Measurements from ENCODE around the gene NT5C1B.

Gene NT5C1B

DNA sequence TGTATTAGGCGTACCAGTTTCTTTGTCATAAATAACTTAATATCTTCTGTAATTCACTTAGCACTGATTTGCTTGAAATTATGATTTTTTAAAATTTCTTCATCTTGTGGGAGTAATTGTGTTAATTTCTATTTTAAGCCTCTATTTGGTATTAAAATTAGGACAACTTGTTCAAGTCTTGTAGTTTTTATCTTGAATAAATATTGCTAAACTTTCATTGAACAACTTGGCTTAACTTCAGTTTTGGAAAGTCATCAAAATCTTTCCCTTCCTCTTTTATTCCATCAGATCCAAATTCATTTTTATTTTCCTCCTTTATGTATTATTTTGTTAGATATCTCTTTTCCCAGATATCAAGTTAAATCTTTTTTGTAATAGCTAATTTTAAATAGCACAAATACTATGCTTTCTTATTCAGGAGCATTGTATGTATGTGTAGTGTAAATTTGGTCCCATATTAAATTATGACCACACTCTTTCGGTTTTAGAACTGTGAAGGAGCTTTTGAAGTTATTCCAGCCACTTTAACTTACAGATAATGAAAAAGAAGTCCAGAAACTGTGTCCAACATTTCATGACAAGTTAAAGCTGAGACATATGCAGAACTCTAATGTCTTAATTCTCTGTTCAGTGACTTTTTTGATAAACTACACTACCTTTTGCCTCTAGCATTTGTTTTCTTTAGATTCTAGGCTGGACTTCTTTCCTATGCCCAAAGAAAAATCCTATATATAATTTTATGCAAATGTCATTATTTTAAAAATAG lies 31.7 kb upstream of the NT5C1B start:
- Histone ChIP-seq H3K9me3 (ENCODE audit: control insufficient read depth, low read length) (no peaks in the 10 kb centered on the region), H3K27me3 (replicated peaks; ENCODE audit: control insufficient read depth, insufficient read depth, low read length, poor library complexity, severe bottlenecking) (no peaks in the 10 kb centered on the region), H3K27ac (ENCODE audit: insufficient read depth, low read length, poor library complexity, severe bottlenecking) (no peak overlapping the region), H3K4me3 (ENCODE audit: insufficient read depth, low read depth, low read length, poor library complexity, severe bottlenecking) (no peak overlapping the region), H3K4me1 (ENCODE audit: control insufficient read depth, insufficient read depth, low read length, poor library complexity, severe bottlenecking) (no peaks in the 10 kb centered on the region), H3K36me3 (ENCODE audit: control insufficient read depth, insufficient read depth, low read length) (no peaks in the 10 kb centered on the region)
- no peak for DNase-seq

GRCh38 chr2:18619091-18619490 lies 29.7 kb upstream of the NT5C1B start:
- Histone ChIP-seq H3K9me3 (ENCODE audit: control insufficient read depth, low read length) (no peaks in the 10 kb centered on the region), H3K27ac (ENCODE audit: insufficient read depth, low read length, poor library complexity, severe bottlenecking) (no peak overlapping the region), H3K36me3 (ENCODE audit: control insufficient read depth, insufficient read depth, low read length) (no peaks in the 10 kb centered on the region), H3K4me3 (ENCODE audit: insufficient read depth, low read depth, low read length, poor library complexity, severe bottlenecking) (no peak overlapping the region), H3K27me3 (replicated peaks; ENCODE audit: control insufficient read depth, insufficient read depth, low read length, poor library complexity, severe bottlenecking) (no peaks in the 10 kb centered on the region), H3K4me1 (ENCODE audit: control insufficient read depth, insufficient read depth, low read length, poor library complexity, severe bottlenecking) (no peaks in the 10 kb centered on the region)
- no peak for DNase-seq

- no peaks in the 10 kb centered on the region for H3K4me1 ChIP-seq (ENCODE audit: control insufficient read depth, insufficient read depth, low read length, poor library complexity, severe bottlenecking)
- no peaks in the 10 kb centered on the region for H3K36me3 ChIP-seq (ENCODE audit: control insufficient read depth, insufficient read depth, low read length)
- no peak for DNase-seq
- no peaks in the 10 kb centered on the region for H3K27me3 ChIP-seq (replicated peaks; ENCODE audit: control insufficient read depth, insufficient read depth, low read length, poor library complexity, severe bottlenecking)
- H3K4me3 ChIP-seq (ENCODE audit: insufficient read depth, low read depth, low read length, poor library complexity, severe bottlenecking): no peak overlapping the region
- H3K27ac ChIP-seq (ENCODE audit: insufficient read depth, low read length, poor library complexity, severe bottlenecking): no peak overlapping the region
- H3K9me3 ChIP-seq (ENCODE audit: control insufficient read depth, low read length): no peaks in the 10 kb centered on the region
These were observed 24.7 kb upstream of the NT5C1B start for GRCh38 chr2:18614041-18614440.

- no peak for DNase-seq
- no peaks in the 10 kb centered on the region for H3K27me3 ChIP-seq (replicated peaks; ENCODE audit: control insufficient read depth, insufficient read depth, low read length, poor library complexity, severe bottlenecking)
These were observed 22.8 kb upstream of the NT5C1B start for GRCh38 chr2:18612133-18612532.

GRCh38 chr2:18611604-18612003 lies 22.2 kb upstream of the NT5C1B start:
- Histone ChIP-seq H3K9me3 (ENCODE audit: control insufficient read depth, low read length) (no peaks in the 10 kb centered on the region), H3K4me3 (ENCODE audit: insufficient read depth, low read depth, low read length, poor library complexity, severe bottlenecking) (no peak overlapping the region), H3K27ac (ENCODE audit: insufficient read depth, low read length, poor library complexity, severe bottlenecking) (no peak overlapping the region), H3K4me1 (ENCODE audit: control insufficient read depth, insufficient read depth, low read length, poor library complexity, severe bottlenecking) (no peaks in the 10 kb centered on the region), H3K27me3 (replicated peaks; ENCODE audit: control insufficient read depth, insufficient read depth, low read length, poor library complexity, severe bottlenecking) (no peaks in the 10 kb centered on the region), H3K36me3 (ENCODE audit: control insufficient read depth, insufficient read depth, low read length) (no peaks in the 10 kb centered on the region)
- DNase-seq: no peak

More at GRCh38 chr2:18612133-18612532, 22.8 kb upstream of the NT5C1B start:
- H3K27ac ChIP-seq (ENCODE audit: insufficient read depth, low read length, poor library complexity, severe bottlenecking): no peak overlapping the region
- H3K4me3 ChIP-seq (ENCODE audit: insufficient read depth, low read depth, low read length, poor library complexity, severe bottlenecking): no peak overlapping the region
- H3K4me1 ChIP-seq (ENCODE audit: control insufficient read depth, insufficient read depth, low read length, poor library complexity, severe bottlenecking): no peaks in the 10 kb centered on the region
- no peaks in the 10 kb centered on the region for H3K9me3 ChIP-seq (ENCODE audit: control insufficient read depth, low read length)
- no peaks in the 10 kb centered on the region for H3K36me3 ChIP-seq (ENCODE audit: control insufficient read depth, insufficient read depth, low read length)

DNA sequence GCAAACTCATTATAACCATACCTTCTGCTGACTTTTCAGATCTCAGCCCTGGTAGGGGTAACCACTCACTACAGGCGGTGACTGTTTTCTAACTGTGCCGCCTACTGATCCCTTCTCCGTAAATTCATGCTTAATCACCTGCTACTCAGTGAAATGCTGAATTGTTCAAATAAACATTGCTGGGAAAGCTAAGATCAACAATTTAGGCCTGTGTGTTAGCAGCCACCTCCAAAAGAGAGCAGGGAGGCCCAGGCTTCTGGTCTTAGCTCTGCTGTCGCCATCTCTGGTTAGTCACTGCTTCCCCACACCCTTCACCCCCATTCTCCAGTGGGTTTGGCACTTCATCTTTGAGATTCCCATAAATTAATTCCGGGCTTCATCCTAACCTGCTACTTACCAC lies 21.8 kb upstream of the NT5C1B start:
- Histone ChIP-seq H3K4me1 (ENCODE audit: control insufficient read depth, insufficient read depth, low read length, poor library complexity, severe bottlenecking) (no peaks in the 10 kb centered on the region), H3K9me3 (ENCODE audit: control insufficient read depth, low read length) (no peaks in the 10 kb centered on the region), H3K4me3 (ENCODE audit: insufficient read depth, low read depth, low read length, poor library complexity, severe bottlenecking) (no peak overlapping the region), H3K27ac (ENCODE audit: insufficient read depth, low read length, poor library complexity, severe bottlenecking) (no peak overlapping the region), H3K27me3 (replicated peaks; ENCODE audit: control insufficient read depth, insufficient read depth, low read length, poor library complexity, severe bottlenecking) (no peaks in the 10 kb centered on the region), H3K36me3 (ENCODE audit: control insufficient read depth, insufficient read depth, low read length) (no peaks in the 10 kb centered on the region)
- no peak for DNase-seq

DNA sequence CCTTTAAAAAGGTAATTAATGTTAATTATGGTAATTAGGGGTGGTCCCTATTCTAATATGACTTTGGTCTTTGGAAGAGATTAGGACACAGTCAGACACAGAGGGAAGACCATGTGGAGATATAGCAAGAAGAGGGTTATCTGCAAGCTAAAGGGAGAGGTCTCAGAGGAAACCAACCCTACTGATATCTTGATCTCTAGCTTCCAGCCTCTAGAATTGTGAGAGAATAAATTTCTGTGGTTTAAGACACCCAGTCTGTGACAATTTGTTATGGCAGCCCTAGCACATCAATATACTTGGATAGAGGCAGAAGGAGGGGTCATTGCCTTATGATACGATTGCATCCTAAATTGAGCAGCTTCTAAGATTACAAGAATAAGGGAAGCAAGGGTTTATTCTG lies 21.3 kb upstream of the NT5C1B start:
- no peaks in the 10 kb centered on the region for H3K36me3 ChIP-seq (ENCODE audit: control insufficient read depth, insufficient read depth, low read length)
- no peak overlapping the region for H3K4me3 ChIP-seq (ENCODE audit: insufficient read depth, low read depth, low read length, poor library complexity, severe bottlenecking)
- H3K9me3 ChIP-seq (ENCODE audit: control insufficient read depth, low read length): no peaks in the 10 kb centered on the region
- H3K27me3 ChIP-seq (replicated peaks; ENCODE audit: control insufficient read depth, insufficient read depth, low read length, poor library complexity, severe bottlenecking): no peaks in the 10 kb centered on the region
- H3K4me1 ChIP-seq (ENCODE audit: control insufficient read depth, insufficient read depth, low read length, poor library complexity, severe bottlenecking): no peaks in the 10 kb centered on the region
- H3K27ac ChIP-seq (ENCODE audit: insufficient read depth, low read length, poor library complexity, severe bottlenecking): no peak overlapping the region
- no peak for DNase-seq

DNA sequence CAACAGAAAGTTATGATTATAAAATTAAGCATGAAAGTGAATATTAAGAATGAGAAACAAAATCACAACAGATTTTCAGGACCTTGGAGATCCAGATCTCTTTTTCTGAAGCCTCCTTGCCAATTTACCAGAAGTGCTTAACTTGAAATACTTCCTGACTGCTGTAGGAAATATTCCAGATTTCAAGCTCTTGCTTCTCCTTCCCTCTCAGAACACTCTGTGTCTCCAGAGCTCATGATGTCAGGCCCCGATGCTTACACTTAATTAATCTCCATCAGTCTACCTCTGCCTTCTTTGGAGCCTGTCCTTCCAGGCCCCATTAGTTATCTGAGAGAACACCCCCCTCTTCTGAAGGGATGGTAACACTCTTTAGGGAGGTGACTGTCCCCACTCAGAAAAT lies 20.7 kb upstream of the NT5C1B start:
- no peaks in the 10 kb centered on the region for H3K36me3 ChIP-seq (ENCODE audit: control insufficient read depth, insufficient read depth, low read length)
- no peaks in the 10 kb centered on the region for H3K9me3 ChIP-seq (ENCODE audit: control insufficient read depth, low read length)
- no peaks in the 10 kb centered on the region for H3K4me1 ChIP-seq (ENCODE audit: control insufficient read depth, insufficient read depth, low read length, poor library complexity, severe bottlenecking)
- no peak for DNase-seq
- no peak overlapping the region for H3K27ac ChIP-seq (ENCODE audit: insufficient read depth, low read length, poor library complexity, severe bottlenecking)
- H3K27me3 ChIP-seq (replicated peaks; ENCODE audit: control insufficient read depth, insufficient read depth, low read length, poor library complexity, severe bottlenecking): no peaks in the 10 kb centered on the region
- no peak overlapping the region for H3K4me3 ChIP-seq (ENCODE audit: insufficient read depth, low read depth, low read length, poor library complexity, severe bottlenecking)

GRCh38 chr2:18605115-18605514 lies 15.7 kb upstream of the NT5C1B start:
- H3K27me3 ChIP-seq (replicated peaks; ENCODE audit: control insufficient read depth, insufficient read depth, low read length, poor library complexity, severe bottlenecking): no peaks in the 10 kb centered on the region
- H3K4me3 ChIP-seq (ENCODE audit: insufficient read depth, low read depth, low read length, poor library complexity, severe bottlenecking): no peak overlapping the region
- H3K36me3 ChIP-seq (ENCODE audit: control insufficient read depth, insufficient read depth, low read length): no peaks in the 10 kb centered on the region
- no peak overlapping the region for H3K27ac ChIP-seq (ENCODE audit: insufficient read depth, low read length, poor library complexity, severe bottlenecking)
- DNase-seq: no peak
- H3K9me3 ChIP-seq (ENCODE audit: control insufficient read depth, low read length): no peaks in the 10 kb centered on the region
- H3K4me1 ChIP-seq (ENCODE audit: control insufficient read depth, insufficient read depth, low read length, poor library complexity, severe bottlenecking): no peaks in the 10 kb centered on the region

DNA sequence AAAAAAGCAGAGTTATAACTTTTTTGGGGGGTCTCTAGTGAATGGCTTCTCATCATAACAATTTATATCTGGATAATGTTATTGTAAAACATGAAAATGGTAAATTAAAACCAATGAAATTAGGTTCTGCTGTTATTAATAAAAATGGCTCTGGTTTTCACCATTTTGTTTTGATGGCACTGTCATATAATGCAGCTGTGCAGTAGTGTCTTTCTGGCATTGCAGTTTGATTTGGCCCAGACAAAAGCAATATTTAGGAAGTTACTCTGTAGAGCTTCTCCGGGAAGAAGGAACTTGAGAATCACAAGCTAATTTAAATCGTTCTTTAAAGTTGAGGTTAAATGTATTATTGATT lies 15.1 kb upstream of the NT5C1B start:
- Histone ChIP-seq H3K27ac (ENCODE audit: insufficient read depth, low read length, poor library complexity, severe bottlenecking) (no peak overlapping the region), H3K4me1 (ENCODE audit: control insufficient read depth, insufficient read depth, low read length, poor library complexity, severe bottlenecking) (no peaks in the 10 kb centered on the region), H3K27me3 (replicated peaks; ENCODE audit: control insufficient read depth, insufficient read depth, low read length, poor library complexity, severe bottlenecking) (no peaks in the 10 kb centered on the region), H3K36me3 (ENCODE audit: control insufficient read depth, insufficient read depth, low read length) (no peaks in the 10 kb centered on the region), H3K9me3 (ENCODE audit: control insufficient read depth, low read length) (no peaks in the 10 kb centered on the region), H3K4me3 (ENCODE audit: insufficient read depth, low read depth, low read length, poor library complexity, severe bottlenecking) (no peak overlapping the region)
- no peak for DNase-seq

Measured in effector memory CD4-positive, alpha-beta T cell (primary cell).